ENCODE measurements around the gene GPR17. TPM values are rescaled to one million over a fixed set of nuclear protein-coding genes. Genes with fewer than 3 reads are reported as not detected.
A peak's percentile ranks its signal among the peaks of the same experiment; 100 is the strongest.

Gene GPR17
- total and polyA plus RNA-seq, 4 donors: 0.30 to 1.4 (median 0.40) TPM; not detected in 1

DNA sequence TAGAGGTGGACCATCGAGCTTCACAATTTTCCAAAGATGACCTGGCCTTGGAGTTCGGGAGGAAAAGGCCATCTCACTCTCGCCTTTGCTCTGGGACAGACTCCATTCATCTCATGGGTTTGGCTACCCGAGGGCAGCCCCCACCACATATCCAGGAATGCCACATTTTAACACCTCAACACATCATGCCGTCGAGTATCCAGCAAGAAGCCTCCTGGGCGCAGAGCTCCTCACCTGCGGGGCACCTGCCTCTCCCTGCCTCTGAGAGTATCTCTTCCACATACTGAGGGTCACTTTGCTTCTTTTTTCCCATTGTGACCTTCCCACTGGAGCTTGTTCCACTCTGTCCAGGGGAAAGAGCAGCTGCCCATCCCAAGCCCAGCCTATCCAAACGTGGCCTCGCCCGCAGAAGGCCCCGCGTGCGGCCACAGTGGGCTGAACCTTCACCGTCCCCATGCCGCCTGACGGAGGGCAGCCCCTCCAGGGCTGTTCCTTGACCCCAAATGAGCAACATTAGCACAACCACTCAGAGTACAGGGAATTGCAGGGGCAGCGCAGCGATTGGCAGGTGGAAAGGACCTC, 34.8 kb downstream of the GPR17 start:
- Histone ChIP-seq H3K27ac (ENCODE audit: low read depth in 1 of 2, low read length in 1 of 2) (peak overlapping the region in 1 of 2 donors; percentile 30), H3K36me3 (ENCODE audit: control insufficient read depth in 4 of 4, insufficient read depth in 4 of 4, low read length in 4 of 4) (no peaks in the 10 kb centered on the region), H3K27me3 (ENCODE audit: control insufficient read depth in 3 of 3, insufficient read depth in 3 of 3, low read length in 2 of 3) (peaks cover 0 to 15% (median 14%) of the 10 kb centered on the region in 3 donors), H3K4me1 (ENCODE audit: control insufficient read depth in 5 of 5, insufficient read depth in 5 of 5, low read length in 5 of 5) (peaks cover 0 to 34% (median 5%) of the 10 kb centered on the region in 5 donors), H3K9me3 (ENCODE audit: control insufficient read depth in 4 of 4, insufficient read depth in 3 of 4, low read length in 3 of 4) (no peaks in the 10 kb centered on the region), H3K4me3 (peak overlapping the region; percentile 4), H3K9ac (ENCODE audit: insufficient read depth in 1 of 2, low read length in 2 of 2) (no peak overlapping the region)
- 76 to 88% methylated on average over 19 of the region's 19 CpGs for WGBS, 2 donors
- DNase-seq (no peak), ATAC-seq (ENCODE audit: insufficient read depth, low FRiP score) (no peak)
- TF ChIP-seq, protein P1, sequence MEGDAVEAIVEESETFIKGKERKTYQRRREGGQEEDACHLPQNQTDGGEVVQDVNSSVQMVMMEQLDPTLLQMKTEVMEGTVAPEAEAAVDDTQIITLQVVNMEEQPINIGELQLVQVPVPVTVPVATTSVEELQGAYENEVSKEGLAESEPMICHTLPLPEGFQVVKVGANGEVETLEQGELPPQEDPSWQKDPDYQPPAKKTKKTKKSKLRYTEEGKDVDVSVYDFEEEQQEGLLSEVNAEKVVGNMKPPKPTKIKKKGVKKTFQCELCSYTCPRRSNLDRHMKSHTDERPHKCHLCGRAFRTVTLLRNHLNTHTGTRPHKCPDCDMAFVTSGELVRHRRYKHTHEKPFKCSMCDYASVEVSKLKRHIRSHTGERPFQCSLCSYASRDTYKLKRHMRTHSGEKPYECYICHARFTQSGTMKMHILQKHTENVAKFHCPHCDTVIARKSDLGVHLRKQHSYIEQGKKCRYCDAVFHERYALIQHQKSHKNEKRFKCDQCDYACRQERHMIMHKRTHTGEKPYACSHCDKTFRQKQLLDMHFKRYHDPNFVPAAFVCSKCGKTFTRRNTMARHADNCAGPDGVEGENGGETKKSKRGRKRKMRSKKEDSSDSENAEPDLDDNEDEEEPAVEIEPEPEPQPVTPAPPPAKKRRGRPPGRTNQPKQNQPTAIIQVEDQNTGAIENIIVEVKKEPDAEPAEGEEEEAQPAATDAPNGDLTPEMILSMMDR (IDR thresholded peaks at IDR 0.05; ENCODE audit: control extremely low read depth, extremely low read depth): no peak

DNA sequence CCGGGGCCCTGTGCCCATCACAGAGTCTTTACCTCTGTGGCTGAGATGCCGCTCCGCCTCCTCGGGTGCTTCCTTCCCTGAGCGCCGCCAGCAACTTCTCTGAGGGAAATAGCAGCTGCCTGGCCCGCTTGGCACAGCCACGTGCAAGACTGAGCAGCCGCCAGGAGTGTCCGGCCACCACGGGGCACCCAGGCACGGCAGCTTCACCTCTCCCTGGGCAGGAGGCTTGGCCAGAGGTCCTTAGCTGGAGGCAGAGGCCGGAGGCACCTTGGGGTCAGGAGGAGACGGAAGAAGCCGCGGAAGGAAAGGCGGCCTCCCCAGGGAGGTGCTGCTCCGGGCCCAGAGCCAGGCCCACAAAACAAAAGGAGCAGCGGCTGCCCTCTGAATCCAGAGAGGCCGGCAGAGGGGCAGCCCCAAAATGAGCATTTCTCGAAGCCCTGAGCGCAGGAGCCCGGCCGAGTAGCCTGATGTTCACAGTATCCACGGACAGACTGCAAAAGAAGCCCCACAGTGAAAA, 35.4 kb downstream of the GPR17 start:
- Histone ChIP-seq H3K4me1 (ENCODE audit: control insufficient read depth in 5 of 5, insufficient read depth in 5 of 5, low read length in 5 of 5) (peaks cover 0 to 30% (median 5%) of the 10 kb centered on the region in 5 donors), H3K27me3 (ENCODE audit: control insufficient read depth in 3 of 3, insufficient read depth in 3 of 3, low read length in 2 of 3) (peaks cover 0 to 11% (median 9%) of the 10 kb centered on the region in 3 donors), H3K27ac (ENCODE audit: low read depth in 1 of 2, low read length in 1 of 2) (peak overlapping the region in 1 of 2 donors; percentile 30), H3K9ac (ENCODE audit: insufficient read depth in 1 of 2, low read length in 2 of 2) (no peak overlapping the region), H3K36me3 (ENCODE audit: control insufficient read depth in 4 of 4, insufficient read depth in 4 of 4, low read length in 4 of 4) (no peaks in the 10 kb centered on the region), H3K9me3 (ENCODE audit: control insufficient read depth in 4 of 4, insufficient read depth in 3 of 4, low read length in 3 of 4) (no peaks in the 10 kb centered on the region), H3K4me3 (peak overlapping the region; percentile 4)
- TF ChIP-seq, protein P1 (IDR thresholded peaks at IDR 0.05; ENCODE audit: control extremely low read depth, extremely low read depth): no peak
- ATAC-seq (ENCODE audit: insufficient read depth, low FRiP score): no peak
- 35 to 48% methylated on average over 25 of the region's 25 CpGs for WGBS, 2 donors
- DNase-seq: peak in 1 of 3 donors; percentile 54

DNA sequence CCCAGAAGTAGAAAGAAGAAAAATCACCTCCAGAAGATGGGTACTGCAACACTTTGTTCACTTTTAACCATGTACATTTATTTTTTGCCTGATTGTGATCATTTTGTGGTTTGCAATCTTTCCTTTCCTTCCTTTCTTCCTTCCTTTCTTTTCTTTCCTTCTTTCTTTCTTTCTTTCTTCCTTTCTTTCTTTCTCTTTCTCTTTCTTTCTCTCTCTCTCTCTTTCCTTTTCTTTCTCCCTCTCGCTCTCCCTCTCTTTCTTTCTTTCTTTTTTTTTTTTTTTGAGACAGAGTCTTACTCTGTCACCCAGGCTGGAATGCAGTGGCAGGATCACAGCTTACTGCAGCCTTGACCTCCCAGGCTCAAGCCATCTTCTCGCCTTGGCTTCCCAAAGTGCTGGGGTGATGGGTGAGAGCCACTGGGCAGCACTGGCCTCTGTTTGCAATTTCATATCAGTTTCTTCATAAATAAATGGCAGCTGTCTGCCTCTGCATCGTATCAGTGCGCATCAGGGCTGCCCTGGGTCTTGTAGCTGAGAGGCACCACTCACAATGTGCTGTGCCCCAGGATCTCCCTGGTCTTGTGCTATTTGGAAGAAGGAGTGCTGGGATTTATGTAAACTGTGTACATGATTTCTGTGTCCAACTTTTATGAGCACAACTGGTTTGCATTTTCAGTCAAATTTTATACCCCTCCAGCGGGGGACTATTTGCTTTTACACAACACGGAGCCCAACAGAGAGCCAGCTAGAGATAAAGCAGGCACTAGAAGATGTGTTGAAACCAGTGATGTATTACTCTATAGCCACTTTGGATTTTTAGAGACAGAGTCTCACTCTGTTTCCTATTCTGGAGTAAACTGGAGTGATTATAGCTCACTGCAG, 36.3 kb downstream of the GPR17 start:
- Histone ChIP-seq H3K27ac (ENCODE audit: low read depth in 1 of 2, low read length in 1 of 2) (no peak overlapping the region), H3K9me3 (ENCODE audit: control insufficient read depth in 4 of 4, insufficient read depth in 3 of 4, low read length in 3 of 4) (no peaks in the 10 kb centered on the region), H3K4me1 (ENCODE audit: control insufficient read depth in 5 of 5, insufficient read depth in 5 of 5, low read length in 5 of 5) (peaks cover 0 to 30% (median 5%) of the 10 kb centered on the region in 5 donors), H3K4me3 (no peak overlapping the region), H3K9ac (ENCODE audit: insufficient read depth in 1 of 2, low read length in 2 of 2) (no peak overlapping the region), H3K36me3 (ENCODE audit: control insufficient read depth in 4 of 4, insufficient read depth in 4 of 4, low read length in 4 of 4) (no peaks in the 10 kb centered on the region), H3K27me3 (ENCODE audit: control insufficient read depth in 3 of 3, insufficient read depth in 3 of 3, low read length in 2 of 3) (peaks cover 0 to 8% (median 5%) of the 10 kb centered on the region in 3 donors)
- WGBS, 2 donors: 84 to 89% methylated on average over 6 of the region's 6 CpGs
- peak in 1 of 3 donors; percentile 40 for DNase-seq
- TF ChIP-seq, protein P1 (IDR thresholded peaks at IDR 0.05; ENCODE audit: control extremely low read depth, extremely low read depth): no peak
- ATAC-seq (ENCODE audit: insufficient read depth, low FRiP score): no peak

Measured in lung (tissue), 12 donors.